ENCODE results near the gene UGGT2. TPM values are rescaled to one million over a fixed set of nuclear protein-coding genes. Genes with fewer than 3 reads are reported as not detected.
"Not testable (repeated sequence)": the region's sequence is repeated elsewhere in the genome, so short reads cannot be mapped to it uniquely, and the experiment has no call there.

UGGT2 gene
- total RNA-seq, 1 donor from 2014 or later = 47.5 TPM

DNA sequence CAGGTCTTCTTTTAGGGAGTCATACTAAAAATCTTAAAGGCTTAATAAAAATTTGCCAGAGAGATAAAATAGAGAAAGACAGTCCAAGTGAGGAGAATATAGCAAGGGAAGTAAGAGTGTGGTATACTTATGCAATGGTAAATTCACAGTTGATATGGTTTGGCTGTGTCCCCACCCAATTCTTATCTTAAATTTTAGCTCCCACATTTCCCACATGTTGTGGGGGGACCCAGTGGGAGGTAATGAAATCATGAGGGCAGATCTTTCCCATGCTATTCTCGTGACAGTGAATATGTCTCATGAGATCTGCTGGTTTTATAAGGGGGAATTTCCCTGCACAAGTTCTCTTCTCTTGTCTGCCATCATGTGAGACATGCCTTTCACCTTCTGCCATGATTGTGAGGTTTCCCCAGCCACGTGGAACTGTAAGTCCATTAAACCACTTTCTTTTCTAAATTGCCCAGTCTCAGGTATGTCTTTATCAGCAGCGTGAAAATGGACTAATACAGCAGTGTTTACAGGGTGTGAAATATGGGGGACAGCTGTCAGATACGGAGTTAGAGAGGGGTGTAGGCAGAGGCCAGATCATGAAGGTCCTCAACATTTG, 115.4 kb downstream of the UGGT2 start:
- Mint-ChIP-seq H3K4me3 (no peak overlapping the region), H3K36me3 (peaks cover 69% of the 10 kb centered on the region), H3K9me3 (peaks cover 36% of the 10 kb centered on the region), H3K27ac (no peak overlapping the region), H3K27me3 (ENCODE audit: low read depth) (no peaks in the 10 kb centered on the region), H3K4me1 (no peaks in the 10 kb centered on the region)
- TF ChIP-seq, protein P1, sequence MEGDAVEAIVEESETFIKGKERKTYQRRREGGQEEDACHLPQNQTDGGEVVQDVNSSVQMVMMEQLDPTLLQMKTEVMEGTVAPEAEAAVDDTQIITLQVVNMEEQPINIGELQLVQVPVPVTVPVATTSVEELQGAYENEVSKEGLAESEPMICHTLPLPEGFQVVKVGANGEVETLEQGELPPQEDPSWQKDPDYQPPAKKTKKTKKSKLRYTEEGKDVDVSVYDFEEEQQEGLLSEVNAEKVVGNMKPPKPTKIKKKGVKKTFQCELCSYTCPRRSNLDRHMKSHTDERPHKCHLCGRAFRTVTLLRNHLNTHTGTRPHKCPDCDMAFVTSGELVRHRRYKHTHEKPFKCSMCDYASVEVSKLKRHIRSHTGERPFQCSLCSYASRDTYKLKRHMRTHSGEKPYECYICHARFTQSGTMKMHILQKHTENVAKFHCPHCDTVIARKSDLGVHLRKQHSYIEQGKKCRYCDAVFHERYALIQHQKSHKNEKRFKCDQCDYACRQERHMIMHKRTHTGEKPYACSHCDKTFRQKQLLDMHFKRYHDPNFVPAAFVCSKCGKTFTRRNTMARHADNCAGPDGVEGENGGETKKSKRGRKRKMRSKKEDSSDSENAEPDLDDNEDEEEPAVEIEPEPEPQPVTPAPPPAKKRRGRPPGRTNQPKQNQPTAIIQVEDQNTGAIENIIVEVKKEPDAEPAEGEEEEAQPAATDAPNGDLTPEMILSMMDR (IDR thresholded peaks at IDR 0.05; ENCODE audit: unreplicated experiment) = no peak
- DNase-seq (ENCODE audit: low spot score in 2 of 2, unreplicated experiment in 2 of 2) = no peak

DNA sequence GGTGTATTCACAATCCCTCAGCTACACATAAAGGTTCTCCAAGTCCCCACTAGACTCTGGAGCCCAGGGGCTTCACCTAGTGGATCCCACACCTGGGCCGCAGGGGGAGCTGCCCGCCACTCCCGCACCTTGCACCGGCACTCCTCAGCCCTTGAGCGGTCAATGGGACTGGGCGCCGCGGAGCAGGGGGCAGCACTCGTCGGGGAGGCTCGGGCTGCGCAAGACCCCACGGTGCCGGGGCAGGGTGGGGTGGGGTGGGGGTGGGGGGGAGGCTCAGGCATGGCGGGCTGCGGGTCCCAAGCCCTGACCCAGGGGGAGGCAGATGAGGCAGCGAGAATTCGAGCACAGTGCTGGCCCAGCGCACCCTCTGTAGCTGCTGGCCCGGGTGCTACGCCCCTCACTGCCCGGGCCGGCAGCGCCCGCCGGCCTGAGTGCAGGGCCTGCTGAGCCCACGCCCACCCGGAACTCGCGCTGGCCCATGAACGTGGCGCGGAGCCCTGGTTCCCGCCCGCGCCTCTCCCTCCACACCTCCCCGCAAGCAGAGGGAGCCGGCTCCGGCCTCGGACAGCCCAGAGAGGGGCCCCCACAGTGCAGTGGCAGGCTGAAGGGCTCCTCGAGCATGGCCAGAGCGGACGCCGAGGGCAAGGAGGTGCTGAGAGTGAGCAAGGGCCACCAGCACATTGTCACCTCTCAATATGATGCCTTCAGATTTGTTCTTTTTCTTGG, 121.7 kb downstream of the UGGT2 start:
- H3K27me3 Mint-ChIP-seq (ENCODE audit: low read depth) = no peaks in the 10 kb centered on the region
- H3K4me1 Mint-ChIP-seq = no peaks in the 10 kb centered on the region
- peaks cover 62% of the 10 kb centered on the region for H3K9me3 Mint-ChIP-seq
- DNase-seq (ENCODE audit: low spot score in 2 of 2, unreplicated experiment in 2 of 2) = no peak
- peaks cover 76% of the 10 kb centered on the region for H3K36me3 Mint-ChIP-seq
- TF ChIP-seq, protein P1 (IDR thresholded peaks at IDR 0.05; ENCODE audit: unreplicated experiment) = no peak
- no peak overlapping the region for H3K27ac Mint-ChIP-seq
- no peak overlapping the region for H3K4me3 Mint-ChIP-seq

DNA sequence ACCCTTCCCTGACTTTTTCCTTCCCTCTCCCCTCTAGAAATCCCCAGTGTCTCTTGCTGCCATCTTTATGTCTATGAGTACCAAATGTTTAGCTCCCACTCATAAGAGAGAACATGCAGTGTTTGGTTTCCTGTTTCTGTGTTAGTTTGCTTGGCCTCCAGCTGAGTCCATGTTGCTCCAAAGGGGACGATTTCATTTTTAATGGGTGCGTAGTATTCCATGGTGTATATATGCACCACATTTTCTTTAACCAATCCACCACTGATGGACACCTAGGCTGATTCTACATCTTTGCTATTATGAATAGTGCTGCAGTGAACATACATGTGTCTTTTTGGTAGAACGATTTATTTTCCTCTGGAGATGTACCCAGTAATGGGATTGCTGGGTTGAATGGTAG, 123.8 kb downstream of the UGGT2 start:
- Mint-ChIP-seq H3K4me3 (no peak overlapping the region), H3K27ac (no peak overlapping the region), H3K36me3 (peaks cover 56% of the 10 kb centered on the region), H3K9me3 (peaks cover 44% of the 10 kb centered on the region), H3K4me1 (no peaks in the 10 kb centered on the region), H3K27me3 (ENCODE audit: low read depth) (no peaks in the 10 kb centered on the region)
- no peak for DNase-seq (ENCODE audit: low spot score in 2 of 2, unreplicated experiment in 2 of 2)
- TF ChIP-seq, protein P1 (IDR thresholded peaks at IDR 0.05; ENCODE audit: unreplicated experiment) = no peak

DNA sequence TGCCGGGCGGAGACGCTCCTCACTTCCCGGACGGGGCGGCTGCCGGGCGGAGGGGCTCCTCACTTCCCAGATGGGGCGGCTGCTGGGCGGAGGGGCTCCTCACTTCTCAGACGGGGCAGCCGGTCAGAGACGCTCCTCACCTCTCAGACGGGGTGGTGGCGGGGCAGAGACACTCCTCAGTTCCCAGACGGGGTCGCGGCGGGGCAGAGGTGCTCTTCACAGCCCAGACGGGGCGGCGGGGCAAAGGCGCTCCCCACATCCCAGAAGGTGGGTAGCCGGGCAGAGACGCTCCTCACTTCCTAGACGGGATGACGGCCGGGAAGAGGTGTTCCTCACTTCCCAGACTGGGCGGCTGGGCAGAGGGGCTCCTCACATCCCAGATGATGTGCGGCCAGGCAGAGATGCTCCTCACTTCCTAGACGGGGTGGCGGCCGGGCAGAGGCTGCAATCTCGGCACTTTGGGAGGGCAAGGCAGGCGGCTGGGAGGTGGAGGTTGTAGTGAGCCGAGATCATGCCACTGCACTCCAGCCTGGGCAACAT, 124.8 kb downstream of the UGGT2 start:
- not testable (repeated sequence) for H3K4me1 Mint-ChIP-seq; H3K27ac Mint-ChIP-seq; DNase-seq (ENCODE audit: low spot score in 2 of 2, unreplicated experiment in 2 of 2); H3K27me3 Mint-ChIP-seq (ENCODE audit: low read depth); H3K4me3 Mint-ChIP-seq
- H3K9me3 Mint-ChIP-seq = peaks cover 36% of the 10 kb centered on the region
- H3K36me3 Mint-ChIP-seq = peaks cover 48% of the 10 kb centered on the region

DNA sequence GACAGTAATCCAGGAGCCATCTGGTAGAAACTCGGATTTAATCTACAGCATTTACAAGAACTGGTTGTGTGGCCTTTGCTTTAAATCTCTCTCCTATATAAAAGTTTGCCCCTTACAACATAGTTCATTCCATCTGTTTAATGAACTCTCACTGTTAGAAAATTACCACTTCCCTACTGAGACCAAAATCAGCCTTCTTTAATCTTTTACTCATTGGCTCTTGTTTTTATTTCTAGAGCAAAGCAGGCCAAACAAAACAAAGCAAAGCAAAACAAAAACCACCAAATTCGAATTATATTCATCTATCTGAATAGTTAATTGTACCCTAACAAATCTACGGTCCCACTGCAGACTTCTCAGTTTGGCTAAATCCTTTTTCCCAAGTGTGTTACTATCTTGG, 127.0 kb downstream of the UGGT2 start:
- TF ChIP-seq, protein P1 (IDR thresholded peaks at IDR 0.05; ENCODE audit: unreplicated experiment) = no peak
- H3K4me1 Mint-ChIP-seq = no peaks in the 10 kb centered on the region
- H3K27ac Mint-ChIP-seq = no peak overlapping the region
- H3K4me3 Mint-ChIP-seq = no peak overlapping the region
- H3K9me3 Mint-ChIP-seq = peaks cover 19% of the 10 kb centered on the region
- H3K27me3 Mint-ChIP-seq (ENCODE audit: low read depth) = no peaks in the 10 kb centered on the region
- no peak for DNase-seq (ENCODE audit: low spot score in 2 of 2, unreplicated experiment in 2 of 2)
- peaks cover 40% of the 10 kb centered on the region for H3K36me3 Mint-ChIP-seq

DNA sequence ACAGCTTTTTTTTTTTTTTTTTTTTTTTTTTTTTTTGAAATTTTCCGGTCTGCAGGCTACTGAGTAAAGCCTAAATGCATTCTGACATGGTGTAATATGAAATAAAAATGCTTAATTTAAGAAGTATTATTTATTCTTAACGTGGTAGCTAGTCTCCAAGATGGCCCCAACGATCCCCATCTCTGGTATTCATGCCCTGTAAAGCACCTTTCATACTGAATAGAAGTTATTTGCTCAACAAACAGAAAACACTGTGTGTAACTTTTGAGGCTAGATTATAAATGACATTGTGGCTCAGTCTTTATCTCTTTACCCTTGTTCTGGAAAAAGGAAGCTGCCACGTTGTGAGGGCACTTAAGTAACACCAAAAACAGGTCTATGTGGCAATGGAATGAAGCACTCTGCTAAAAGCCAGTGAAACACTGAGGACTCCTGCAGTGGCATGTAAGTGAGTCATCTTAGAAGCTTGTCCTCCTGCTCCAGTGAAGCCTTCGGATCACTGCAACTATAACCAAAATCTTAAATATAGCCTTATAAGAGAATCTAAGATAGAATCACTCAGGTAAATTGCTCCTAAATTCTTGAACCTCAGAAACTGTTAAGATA, 128.7 kb downstream of the UGGT2 start:
- no peak for DNase-seq (ENCODE audit: low spot score in 2 of 2, unreplicated experiment in 2 of 2)
- no peaks in the 10 kb centered on the region for H3K27me3 Mint-ChIP-seq (ENCODE audit: low read depth)
- peaks cover 27% of the 10 kb centered on the region for H3K36me3 Mint-ChIP-seq
- no peaks in the 10 kb centered on the region for H3K4me1 Mint-ChIP-seq
- TF ChIP-seq, protein P1 (IDR thresholded peaks at IDR 0.05; ENCODE audit: unreplicated experiment) = no peak
- peaks cover 6% of the 10 kb centered on the region for H3K9me3 Mint-ChIP-seq
- no peak overlapping the region for H3K4me3 Mint-ChIP-seq
- H3K27ac Mint-ChIP-seq = no peak overlapping the region

Measured in mesothelial cell of epicardium (in vitro differentiated cells).